IMR-90 (cell line): Measurements from ENCODE around the gene BTLA. TPM values are rescaled to one million over a fixed set of nuclear protein-coding genes. Genes with fewer than 3 reads are reported as not detected.

ENCODE experiments used
- ATAC-seq: fragments of 200-7000 bp; cut with Tn5 transposase; 2 replicates; pipeline ENCODE4 v1.9.1; 2020; ENCODE audit warnings: low read depth, mild to moderate bottlenecking, moderate library complexity
- BruUV-seq: library from RNA; stranded (reverse); fragments of 400-500 nt; replicated peaks from 2 replicates; lab custom pipeline; 2021; lab: Mats Ljungman, UMichigan
- CTCF ChIA-PET: fragments of 300-600 bp; formaldehyde crosslinking; extraction: SDS; loops from one replicate; lab custom pipeline; 2021; ENCODE audit warnings: antibody characterized with exemption; lab: Yijun Ruan, JAX
- POLR2A ChIA-PET: fragments of 300-600 bp; sonication (Branson Sonifier 250); formaldehyde crosslinking; loops from one replicate; lab custom pipeline; 2022; ENCODE audit warnings: antibody characterized with exemption; ENCODE audit not compliant: unreplicated experiment; lab: Charles Lee
- DNase-seq: peaks from one replicate; pipeline ENCODE4 v3.0.0; 2013
- H2AFZ ChIP-seq: replicated peaks from 2 replicates; pipeline ENCODE3; 2013; ENCODE audit warnings: low read length, mild to moderate bottlenecking; ENCODE audit not compliant: poor library complexity
- H2AK5ac ChIP-seq: 2 replicates; pipeline ENCODE4 v1.6.1; 2013; ENCODE audit warnings: low read depth, low read length, inconsistent platforms
- H2AK9ac ChIP-seq: replicated peaks from 2 replicates; pipeline ENCODE3; 2013; ENCODE audit warnings: mild to moderate bottlenecking, low read depth, low read length, moderate library complexity; ENCODE audit not compliant: poor library complexity
- H2BK120ac ChIP-seq: 2 replicates; pipeline ENCODE4 v1.6.1; 2013; ENCODE audit warnings: low read depth, low read length, inconsistent platforms
- H2BK15ac ChIP-seq: 3 replicates; pipeline ENCODE4 v1.6.1; 2013; ENCODE audit warnings: low read depth, low read length, inconsistent platforms
- H2BK20ac ChIP-seq: 2 replicates; pipeline ENCODE4 v1.6.1; 2013; ENCODE audit warnings: low read depth, mild to moderate bottlenecking, inconsistent platforms, low read length, moderate library complexity
- H2BK5ac ChIP-seq: 2 replicates; pipeline ENCODE4 v1.6.1; 2013; ENCODE audit warnings: mild to moderate bottlenecking, low read depth, low read length, inconsistent platforms; ENCODE audit not compliant: poor library complexity, severe bottlenecking
- H3K14ac ChIP-seq: replicated peaks from 2 replicates; pipeline ENCODE4 v1.6.1; 2013; ENCODE audit warnings: low read depth, low read length, inconsistent platforms
- H3K18ac ChIP-seq: 2 replicates; pipeline ENCODE4 v1.6.1; 2013; ENCODE audit warnings: low read depth, low read length, control low read depth
- H3K23ac ChIP-seq: 2 replicates; pipeline ENCODE4 v1.6.1; 2013; ENCODE audit warnings: low read depth, low read length, inconsistent platforms
- H3K27ac ChIP-seq: 2 replicates; pipeline ENCODE4 v1.5.1; 2013; ENCODE audit warnings: mild to moderate bottlenecking, control low read depth, low read length; ENCODE audit not compliant: insufficient read depth
- H3K27me3 ChIP-seq: 2 replicates; pipeline ENCODE4 v1.6.1; 2013; ENCODE audit warnings: low read length; ENCODE audit not compliant: control insufficient read depth, insufficient read depth
- H3K36me3 ChIP-seq: 2 replicates; pipeline ENCODE4 v1.6.1; 2013; ENCODE audit warnings: low read length, mixed read lengths; ENCODE audit not compliant: control insufficient read depth, insufficient read depth
- H3K4ac ChIP-seq: 2 replicates; pipeline ENCODE4 v1.6.1; 2013; ENCODE audit warnings: low read depth, low read length, inconsistent platforms
- H3K4me1 ChIP-seq: 2 replicates; pipeline ENCODE4 v1.6.1; 2013; ENCODE audit warnings: low read length, mixed read lengths; ENCODE audit not compliant: control insufficient read depth, insufficient read depth
- H3K4me2 ChIP-seq: 2 replicates; pipeline ENCODE4 v1.6.1; 2013; ENCODE audit warnings: low read depth, mild to moderate bottlenecking, control low read depth, low read length, moderate library complexity
- H3K4me3 ChIP-seq: 2 replicates; pipeline ENCODE4 v1.5.1; 2013; ENCODE audit warnings: low read depth, mild to moderate bottlenecking, control low read depth, low read length, moderate library complexity; ENCODE audit not compliant: insufficient read depth
- H3K56ac ChIP-seq: 2 replicates; pipeline ENCODE4 v1.6.1; 2013; ENCODE audit warnings: low read length, inconsistent platforms; ENCODE audit not compliant: insufficient read depth; ENCODE audit errors: extremely low read depth
- H3K79me1 ChIP-seq, 2 experiments: 2 replicates each; pipeline ENCODE4 v1.6.1; 2013; ENCODE audit warnings: low read length in 2 of 2, inconsistent platforms in 1 of 2, low read depth in 1 of 2
- H3K9ac ChIP-seq: 2 replicates; pipeline ENCODE4 v1.6.1; 2013; ENCODE audit warnings: low read depth, low read length, control low read depth
- H3K9me1 ChIP-seq: 2 replicates; pipeline ENCODE4 v1.6.1; 2013; ENCODE audit warnings: low read length, inconsistent platforms; ENCODE audit not compliant: insufficient read depth
- H3K9me3 ChIP-seq: 2 replicates; pipeline ENCODE4 v1.6.1; 2013; ENCODE audit warnings: low read length; ENCODE audit not compliant: control insufficient read depth, insufficient read depth
- H4K20me1 ChIP-seq: 2 replicates; pipeline ENCODE4 v1.6.1; 2013; ENCODE audit warnings: low read length, inconsistent platforms; ENCODE audit not compliant: insufficient read depth
- H4K5ac ChIP-seq: 2 replicates; pipeline ENCODE4 v1.6.1; 2013; ENCODE audit warnings: mild to moderate bottlenecking, low read depth, low read length, control low read depth
- H4K8ac ChIP-seq, 2 experiments: 2 replicates each; pipeline ENCODE4 v1.6.1; 2013; ENCODE audit warnings: low read depth in 2 of 2, low read length in 2 of 2, control low read depth in 1 of 2, inconsistent platforms in 1 of 2
- H4K91ac ChIP-seq: 2 replicates; pipeline ENCODE4 v1.6.1; 2013; ENCODE audit warnings: low read depth, low read length, inconsistent platforms; ENCODE audit not compliant: insufficient read depth
- FOS ChIP-seq: fragments of 150-350 bp; IDR thresholded peaks from 2 replicates; pipeline ENCODE4 v1.6.1; 2016; ENCODE audit warnings: low read depth, low read length
- RCOR1 ChIP-seq: IDR thresholded peaks from 2 replicates; pipeline ENCODE4 v1.6.1; 2012; ENCODE audit warnings: mild to moderate bottlenecking, low read length, improper control_type of control experiment; ENCODE audit not compliant: insufficient replicate concordance
- WGBS, 2 experiments: methylation state at CpG; one replicate each; pipeline versions ENCODE4 v1.1.5 to v1.1.7; 2013; ENCODE audit warnings: missing lambda C conversion rate in 2 of 2; ENCODE audit not compliant: insufficient read length in 1 of 2; ENCODE audit errors: extremely low coverage in 2 of 2; 5-methylcytosine and 5-hydroxymethylcytosine counted together
- dilution Hi-C: fragments of 300-500 bp; cut with HindIII; formaldehyde crosslinking; loops from one replicate; pipeline ENCODE4 v1.14.3; 2018; ENCODE audit warnings: low sequenced_read_pairs; ENCODE audit not compliant: unreplicated experiment
- in situ Hi-C: fragments of 300-500 bp; cut with MboI; formaldehyde crosslinking; loops from 3 replicates; pipeline ENCODE4 v1.14.3; 2019; ENCODE audit warnings: low sequenced_read_pairs, inconsistent platforms, mixed read lengths
- intact Hi-C: fragments of 100-400 bp; cut with micrococcal nuclease; formaldehyde crosslinking; loops from 2 replicates; pipeline ENCODE4 v1.10.0; 2022
- polyA plus RNA-seq, 3 experiments: library from polyadenylated mRNA; depleted of rRNA; stranded (reverse); fragments of >200 nt; gene quantifications; 2 replicates each; pipeline ENCODE4 v1.2.3, GENCODE V29; 2012; ENCODE audit warnings: low replicate concordance in 1 of 3
- total RNA-seq: library from RNA; depleted of rRNA; stranded (reverse); fragments of >200 nt; gene quantifications from 2 replicates; pipeline ENCODE4 v1.2.3, GENCODE V29; 2012

The BTLA gene
- total and polyA plus RNA-seq, 2 of the 4 experiments (the other 2 are of a cell fraction): not detected

- Histone ChIP-seq H3K27me3 (no peaks in the 10 kb centered on the region), H2BK20ac (no peak overlapping the region), H3K27ac (no peak overlapping the region), H3K4me1 (peaks cover 2% of the 10 kb centered on the region), H2AK9ac (no peak overlapping the region), H4K8ac (no peak overlapping the region), H3K36me3 (peaks cover 14% of the 10 kb centered on the region), H3K9me3 (no peaks in the 10 kb centered on the region), H4K20me1 (peaks cover 3% of the 10 kb centered on the region; the same call in 1 of the 2 replicates), H3K4me3 (no peak overlapping the region), H3K9me1 (no peaks in the 10 kb centered on the region), H3K9ac (no peak overlapping the region), H2AK5ac (no peak overlapping the region), H3K18ac (no peak overlapping the region), H2BK120ac (no peak overlapping the region), H3K4me2 (peak overlapping the region; percentile 22; the same call in 1 of the 2 replicates), H3K56ac (no peak overlapping the region), H3K14ac (no peak overlapping the region), H2BK15ac (no peak overlapping the region), H3K23ac (no peak overlapping the region), H3K4ac (no peak overlapping the region), H4K91ac (no peak overlapping the region), H3K79me1 (peaks cover 8 to 16% of the 10 kb centered on the region in 2 experiments), H2AFZ (no peak overlapping the region), H2BK5ac (no peak overlapping the region), H4K5ac (no peak overlapping the region)
- intact Hi-C loops (no loop called here), in situ Hi-C loops (no loop called here), dilution Hi-C loops (no loop called here)
- ATAC-seq: peak; percentile 57
- BruUV-seq: no TSS peak
- DNase-seq: peak; percentile 45
- ChIA-PET POLR2A (no interaction called here), CTCF (interaction anchor here (0.9 kb wide), 1 partner anchor 15 kb away, joined by 4 read pairs; no protein-coding TSS in a partner anchor)
- no CpG with 5 or more reads among the region's 5 CpGs for WGBS, 2 experiments
- TF ChIP-seq FOS (peak; percentile 24; the same call in 1 of the 2 replicates), RCOR1 (no peak)
These were observed 47.0 kb upstream of the BTLA start for GRCh38 chr3:112546216-112546759.
